GM15510 (cell line): ENCODE results near the gene HAL.

ENCODE experiments used
- POLR2A ChIP-seq: IDR thresholded peaks from 3 replicates; pipeline ENCODE4 v1.6.1; 2011; ENCODE audit warnings: borderline replicate concordance; ENCODE audit not compliant: insufficient read length; ENCODE audit errors: extremely low read depth

HAL gene, protein sequence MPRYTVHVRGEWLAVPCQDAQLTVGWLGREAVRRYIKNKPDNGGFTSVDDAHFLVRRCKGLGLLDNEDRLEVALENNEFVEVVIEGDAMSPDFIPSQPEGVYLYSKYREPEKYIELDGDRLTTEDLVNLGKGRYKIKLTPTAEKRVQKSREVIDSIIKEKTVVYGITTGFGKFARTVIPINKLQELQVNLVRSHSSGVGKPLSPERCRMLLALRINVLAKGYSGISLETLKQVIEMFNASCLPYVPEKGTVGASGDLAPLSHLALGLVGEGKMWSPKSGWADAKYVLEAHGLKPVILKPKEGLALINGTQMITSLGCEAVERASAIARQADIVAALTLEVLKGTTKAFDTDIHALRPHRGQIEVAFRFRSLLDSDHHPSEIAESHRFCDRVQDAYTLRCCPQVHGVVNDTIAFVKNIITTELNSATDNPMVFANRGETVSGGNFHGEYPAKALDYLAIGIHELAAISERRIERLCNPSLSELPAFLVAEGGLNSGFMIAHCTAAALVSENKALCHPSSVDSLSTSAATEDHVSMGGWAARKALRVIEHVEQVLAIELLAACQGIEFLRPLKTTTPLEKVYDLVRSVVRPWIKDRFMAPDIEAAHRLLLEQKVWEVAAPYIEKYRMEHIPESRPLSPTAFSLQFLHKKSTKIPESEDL

DNA sequence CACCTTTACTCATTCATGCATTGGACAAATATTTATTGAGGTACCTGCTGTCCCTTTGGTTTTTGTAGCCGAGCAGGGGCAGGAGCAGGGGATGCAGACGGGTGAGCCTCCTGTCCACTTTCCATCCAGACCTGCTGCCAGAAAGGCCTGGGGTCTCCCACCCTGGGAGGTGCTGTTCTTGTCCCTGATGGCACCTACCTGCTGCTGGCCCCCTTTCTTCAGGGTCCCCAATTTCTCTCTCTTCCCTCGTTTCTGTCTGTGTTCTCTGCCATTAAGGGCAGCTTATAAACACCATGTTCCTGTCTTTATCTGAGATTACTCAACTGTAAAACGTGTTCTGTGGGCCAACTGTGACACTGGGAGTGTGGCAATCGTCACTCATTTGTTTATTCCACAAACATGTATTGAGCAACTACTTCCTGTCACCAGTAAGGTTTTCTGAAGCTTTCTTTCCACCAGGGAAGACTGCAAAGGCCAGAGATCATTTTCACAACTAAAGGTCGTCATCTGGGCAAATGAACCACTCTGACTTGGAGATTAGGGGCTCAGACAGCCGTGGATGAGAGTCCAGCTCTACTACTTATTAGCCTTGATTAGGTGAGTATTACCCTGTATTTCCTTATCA, at the start of gene HAL:
Gene HAL, minus strand, starts transcription at position 311 of the 625 bp plus-strand sequence. CDS start 434 bp downstream, outside the sequence.
- TF ChIP-seq POLR2A: no peak

DNA sequence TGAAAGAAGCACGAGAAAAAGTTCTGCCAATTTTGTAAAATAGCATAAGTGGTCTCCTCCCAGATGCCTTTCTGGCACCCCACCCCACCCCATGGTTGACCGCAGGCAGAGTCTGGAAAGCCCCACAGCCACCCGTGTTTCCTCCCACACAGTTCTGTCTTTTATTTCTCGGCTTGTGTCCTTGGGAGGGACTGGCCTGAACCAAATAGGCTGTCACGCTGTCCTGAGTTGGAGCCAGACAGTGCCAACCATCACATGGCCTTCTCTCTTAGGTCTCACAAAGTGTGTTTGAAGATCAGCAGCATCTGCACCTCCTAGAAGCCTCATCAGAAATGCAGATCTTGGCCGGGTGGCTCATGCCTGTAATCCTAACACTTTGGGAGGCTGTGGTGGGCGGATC, 49.4 kb upstream of the HAL start:
- no peak for TF ChIP-seq POLR2A

DNA sequence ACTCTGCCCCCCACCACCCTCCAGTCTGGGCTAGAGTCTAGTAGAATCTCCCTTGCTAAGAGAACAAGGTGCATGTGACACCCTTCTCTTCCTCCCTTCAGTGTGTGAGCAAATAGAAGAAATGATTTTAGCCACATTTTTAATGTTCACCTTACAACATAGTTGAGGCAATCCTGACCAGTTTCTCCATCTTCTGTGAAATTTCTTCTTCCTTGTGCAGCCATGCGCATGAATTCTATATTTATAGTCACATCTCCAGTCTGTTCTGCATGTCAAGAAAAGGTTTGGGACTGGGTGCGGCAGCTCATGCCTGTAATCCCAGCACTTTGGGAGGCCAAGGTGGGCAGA, 48.8 kb upstream of the HAL start:
- no peak for TF ChIP-seq POLR2A

DNA sequence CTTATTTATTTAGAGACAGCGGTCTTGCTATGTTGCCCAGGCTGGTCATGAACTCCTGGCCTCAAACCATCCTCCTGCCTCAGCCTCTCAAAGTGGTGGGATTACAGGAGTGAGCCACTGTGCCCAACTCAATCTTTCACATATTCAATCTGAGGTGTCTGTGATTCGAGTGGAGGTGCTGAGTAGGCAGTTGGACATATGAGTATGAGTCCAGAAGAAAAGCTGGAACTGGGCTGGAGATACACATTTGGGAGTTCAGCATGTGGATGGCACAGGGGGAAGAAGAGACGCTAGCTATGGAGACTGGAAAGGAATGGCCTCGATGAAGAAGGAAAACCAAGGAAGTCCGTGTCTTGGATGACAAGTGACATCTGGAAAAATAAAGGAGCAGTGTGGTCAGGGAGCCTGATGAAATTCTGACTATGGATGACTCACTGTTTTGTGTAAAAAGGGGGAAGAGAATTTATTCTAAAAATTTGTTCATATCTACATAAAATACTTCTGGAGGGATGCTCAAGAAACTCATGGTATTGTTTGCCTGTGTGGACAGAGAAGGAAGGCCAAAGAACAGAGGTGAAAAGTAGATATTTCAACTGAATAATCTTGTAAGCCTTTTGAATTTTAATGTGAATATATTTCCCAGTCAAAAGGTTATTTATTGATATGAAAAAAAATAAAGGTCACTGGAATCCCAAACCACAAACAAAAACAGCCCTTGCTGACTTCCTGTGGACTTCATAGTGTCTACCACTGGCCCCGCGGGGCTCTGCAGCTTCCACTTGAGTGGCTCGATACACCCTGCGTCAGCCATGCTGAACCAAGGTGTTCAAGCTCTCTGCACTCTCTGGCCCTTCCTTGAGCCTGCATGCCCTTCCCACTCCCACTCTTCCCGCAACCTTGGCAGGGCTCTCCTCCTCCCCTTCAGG, 48.1 kb upstream of the HAL start:
- TF ChIP-seq POLR2A: no peak

DNA sequence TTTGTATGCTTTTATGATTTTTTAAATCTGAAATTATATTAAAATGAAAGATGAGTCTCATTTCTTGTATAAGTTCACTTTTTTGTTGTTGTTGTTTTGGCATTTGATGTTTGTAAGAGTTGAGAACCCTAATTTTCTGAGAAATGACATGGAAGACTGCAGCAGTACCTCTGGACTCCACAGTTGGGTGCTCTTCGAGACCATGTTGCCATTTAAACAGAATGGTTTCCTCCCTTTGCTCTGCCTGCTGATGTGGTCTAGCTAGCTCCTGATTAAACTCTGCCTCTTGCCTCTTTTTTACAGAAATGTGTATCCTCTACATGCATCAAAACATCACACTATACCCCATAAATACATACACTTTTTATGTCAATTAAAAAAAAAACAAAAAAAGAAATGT, 45.0 kb upstream of the HAL start:
- no peak for TF ChIP-seq POLR2A

DNA sequence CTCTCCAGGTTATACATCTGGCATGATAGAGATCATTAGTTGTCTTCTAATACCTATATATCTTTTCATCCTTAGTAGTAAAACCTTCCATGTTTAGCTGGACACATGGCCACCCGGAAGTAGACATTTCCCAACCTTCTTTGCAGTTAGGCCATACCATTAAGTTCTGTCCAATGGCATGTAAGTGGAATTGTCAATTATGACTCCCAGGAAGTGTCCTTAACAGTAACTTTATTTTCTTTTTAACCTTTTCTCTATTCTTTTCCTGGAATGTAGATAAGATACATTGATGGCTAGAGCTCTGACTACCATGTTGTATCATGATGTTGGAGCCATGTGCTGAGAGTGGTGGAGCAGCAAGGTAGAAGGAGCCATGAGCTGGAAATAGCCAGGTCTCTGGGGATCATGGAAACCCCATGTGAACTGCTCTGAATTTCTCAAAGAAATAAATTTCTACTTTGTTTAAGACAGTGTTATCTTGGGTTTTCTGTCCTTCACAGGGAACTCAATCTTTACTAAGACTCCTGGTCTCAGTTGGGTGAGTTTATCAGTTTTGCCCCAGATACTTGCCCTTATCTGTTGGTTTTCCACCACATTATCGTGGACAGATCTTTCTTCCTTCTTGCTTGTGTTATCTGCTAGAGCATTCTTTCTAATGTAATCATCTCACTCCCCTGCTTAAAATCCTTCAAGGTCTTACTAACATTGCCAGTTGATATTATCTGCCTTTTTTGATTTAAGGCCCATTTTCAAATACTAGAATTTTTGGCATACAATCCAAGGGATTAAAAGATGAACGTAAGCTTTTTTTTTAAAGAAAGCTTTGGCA, 44.4 kb upstream of the HAL start:
- TF ChIP-seq POLR2A: no peak

DNA sequence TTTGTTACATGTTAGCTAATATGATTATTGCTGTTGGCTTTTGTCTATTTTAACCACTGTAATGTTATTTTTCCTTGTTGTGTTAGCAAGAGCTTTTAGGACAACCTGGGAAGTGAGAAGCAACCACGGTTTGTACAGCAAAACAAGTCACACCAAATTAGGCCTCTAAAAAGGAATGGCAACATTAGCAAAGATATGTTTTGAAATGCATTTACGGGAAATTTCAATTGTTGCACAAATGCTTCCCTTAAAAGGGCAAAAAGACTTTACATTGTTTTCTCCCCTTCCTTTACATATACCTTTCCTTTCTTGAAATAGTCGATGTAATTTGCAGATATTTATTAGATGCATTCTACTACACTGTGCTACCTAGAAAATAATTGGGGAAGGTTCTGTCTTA, 43.4 kb upstream of the HAL start:
- no peak for TF ChIP-seq POLR2A

DNA sequence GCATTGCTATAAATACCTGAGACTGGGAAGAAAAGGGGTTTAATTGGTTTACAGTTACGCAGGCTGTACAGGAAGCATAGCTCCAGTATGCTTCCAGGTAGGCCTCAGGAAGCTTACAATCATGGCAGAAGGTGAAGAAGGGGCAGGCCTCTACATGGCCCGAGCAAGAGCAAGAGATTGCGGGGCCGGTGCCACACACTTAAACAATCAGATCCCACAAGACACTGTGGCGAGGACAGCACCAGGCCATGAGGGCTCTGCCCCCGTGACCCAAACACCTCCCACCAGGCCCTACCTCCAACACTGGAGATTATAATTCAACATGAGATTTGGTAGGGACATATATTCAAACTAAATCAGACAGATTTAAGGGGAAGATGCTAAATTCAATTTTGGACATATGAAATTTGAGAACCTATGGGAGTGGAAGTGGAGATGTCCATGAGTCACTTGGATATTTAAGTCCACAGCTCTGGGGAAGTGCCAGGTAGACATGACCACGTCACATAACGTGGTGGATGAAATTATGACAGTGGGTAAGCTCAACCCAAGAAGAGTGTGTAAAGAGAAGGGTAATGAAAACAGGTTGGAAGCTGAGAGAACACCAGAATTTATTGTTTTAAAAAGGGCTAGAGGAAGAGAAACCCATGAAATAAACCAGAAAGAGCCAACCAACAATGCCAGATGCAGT, 40.8 kb upstream of the HAL start:
- no peak for TF ChIP-seq POLR2A

DNA sequence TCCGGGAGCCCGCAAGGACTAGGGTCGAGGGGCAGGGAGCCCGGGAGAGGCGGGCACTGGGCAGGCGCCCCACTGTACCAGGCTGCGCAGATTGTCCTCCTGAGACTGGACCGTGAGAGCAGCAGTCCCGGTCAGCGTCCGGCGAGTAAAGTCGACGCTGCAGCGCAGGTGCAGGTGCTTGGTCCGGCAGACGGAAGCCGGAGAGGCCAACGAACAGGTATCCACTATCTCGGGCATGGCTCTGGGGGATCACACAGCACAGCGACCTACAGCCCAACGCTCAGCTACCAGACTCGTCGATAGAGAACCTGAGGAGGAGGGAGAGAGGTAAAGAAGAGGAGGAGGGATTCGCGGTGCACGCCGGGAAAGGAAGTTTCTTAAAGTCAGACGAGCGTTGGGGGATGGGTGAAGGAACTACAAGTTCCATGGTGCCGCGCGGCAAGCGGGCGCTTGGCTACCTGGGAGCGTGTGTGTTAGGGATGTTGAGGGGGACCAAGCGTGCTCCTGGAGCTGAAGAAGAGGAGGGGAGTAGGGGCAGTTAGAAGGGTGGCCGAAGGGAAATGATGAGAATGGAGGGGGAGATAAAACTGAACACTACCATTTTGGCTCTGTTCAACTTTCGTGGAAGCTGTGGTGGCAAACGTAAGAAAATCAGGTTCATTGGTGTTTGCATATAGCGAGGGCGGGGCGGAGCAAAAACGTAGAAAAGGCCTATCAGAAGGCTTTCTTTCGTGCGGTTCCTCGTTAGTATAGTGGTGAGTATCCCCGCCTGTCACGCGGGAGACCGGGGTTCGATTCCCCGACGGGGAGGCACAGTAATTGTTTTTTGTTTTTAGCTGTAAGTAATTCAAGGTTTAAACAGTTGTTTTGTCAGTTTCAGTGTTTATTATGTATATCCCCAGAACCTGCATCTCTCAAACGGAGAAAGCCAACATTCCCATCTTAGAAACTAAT, 39.4 kb upstream of the HAL start, which contains the start of gene LTA4H:
Gene LTA4H, minus strand, starts transcription at position 305 of the 954 bp plus-strand sequence. Its CDS starts 68 bp downstream, at position 237.
- peak; percentile 85 for TF ChIP-seq POLR2A

DNA sequence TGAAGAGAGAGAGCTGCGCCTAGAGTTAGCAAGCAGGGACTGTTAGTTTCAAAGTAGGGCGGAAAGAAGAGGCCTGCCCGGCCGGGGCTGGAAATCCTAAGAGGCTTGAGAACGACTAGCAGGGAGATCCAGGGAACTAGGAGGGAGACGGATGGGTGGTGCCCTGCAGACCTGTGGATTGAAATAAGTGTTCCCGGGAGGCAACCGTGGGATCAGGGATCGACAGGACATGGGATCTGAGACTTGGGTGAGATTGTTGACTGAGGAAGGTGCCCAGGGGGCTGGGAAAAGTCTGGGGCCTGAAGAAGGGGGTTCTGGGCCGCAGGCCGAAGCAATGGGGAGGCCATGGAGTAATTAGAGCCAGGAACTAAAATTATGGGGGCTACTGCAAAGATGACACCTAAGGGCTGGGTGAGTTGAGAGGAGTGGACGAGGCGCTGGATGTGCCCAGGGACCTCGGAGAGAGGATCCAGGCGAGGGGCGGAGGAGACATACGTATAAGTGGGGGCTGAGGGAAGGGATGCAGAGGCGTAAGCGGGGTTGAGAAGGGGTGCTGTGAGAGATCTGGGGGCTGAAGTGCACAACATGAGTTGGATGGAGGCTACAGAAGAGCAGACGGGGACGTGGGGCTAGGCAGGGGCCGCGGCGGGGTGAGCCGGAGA, 38.6 kb upstream of the HAL start:
- no peak for TF ChIP-seq POLR2A

DNA sequence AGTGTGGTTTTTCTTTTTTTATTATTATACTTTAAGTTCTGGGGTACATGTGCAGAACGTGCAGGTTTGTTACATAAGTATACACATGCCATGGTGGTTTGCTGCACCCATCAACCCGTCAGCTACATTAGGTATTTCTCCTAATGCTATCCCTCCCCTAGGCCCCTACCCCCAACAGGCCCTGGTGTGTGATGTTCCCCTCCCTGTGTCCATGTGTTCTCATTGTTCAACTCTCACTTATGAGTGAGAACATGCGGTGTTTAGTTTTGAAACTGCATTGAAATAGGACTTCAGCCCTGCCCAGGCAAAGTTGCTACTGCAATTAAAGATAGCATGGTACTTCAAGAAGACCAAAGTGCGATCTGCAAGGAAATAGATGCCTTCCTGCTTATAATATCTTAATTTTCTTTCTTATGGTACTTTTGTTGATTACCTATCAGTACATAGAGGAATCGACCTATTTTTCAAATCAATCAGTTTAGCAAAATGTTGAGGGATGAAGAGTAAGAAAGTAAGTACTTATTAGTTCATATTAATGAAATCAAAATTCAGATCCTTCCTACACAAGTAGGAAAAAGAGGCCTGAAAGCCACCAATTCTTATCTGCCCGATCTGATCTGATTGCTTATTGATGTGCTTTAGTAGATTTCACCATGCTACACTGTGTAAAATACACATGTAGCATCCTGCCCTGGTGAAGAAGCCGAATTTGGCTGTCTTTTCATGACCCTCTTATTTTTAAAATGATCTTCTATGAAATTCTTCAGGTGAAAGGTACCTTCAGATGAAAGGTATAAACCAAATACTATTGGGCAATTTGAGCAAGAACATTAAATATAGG, 37.6 kb upstream of the HAL start:
- TF ChIP-seq POLR2A: no peak
